Measurements from ENCODE around the gene OSBPL8. TPM values are rescaled to one million over a fixed set of nuclear protein-coding genes. Genes with fewer than 3 reads are reported as not detected.

OSBPL8 gene
- total RNA-seq, 1 donor from 2014 or later, result 56.1 TPM

DNA sequence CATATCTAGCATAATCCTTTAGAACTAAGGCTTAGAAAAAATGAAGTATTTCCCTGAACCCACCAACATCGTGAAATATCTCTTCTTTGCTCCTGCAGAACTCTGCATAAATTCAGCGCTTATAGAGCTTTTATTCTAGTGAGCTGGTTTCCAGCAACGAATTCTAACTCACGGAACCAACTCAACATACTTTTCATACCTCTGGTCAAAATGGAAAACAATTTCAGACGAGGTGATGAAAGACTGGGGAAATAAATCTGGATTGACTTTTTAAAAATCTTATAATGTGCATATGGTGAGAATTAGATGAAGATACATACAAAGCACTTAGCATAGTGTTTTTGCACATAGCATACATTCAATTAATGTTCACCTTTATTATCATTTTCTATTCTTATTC is 148.8 kb downstream of the OSBPL8 start:
- TF ChIP-seq, protein P1, sequence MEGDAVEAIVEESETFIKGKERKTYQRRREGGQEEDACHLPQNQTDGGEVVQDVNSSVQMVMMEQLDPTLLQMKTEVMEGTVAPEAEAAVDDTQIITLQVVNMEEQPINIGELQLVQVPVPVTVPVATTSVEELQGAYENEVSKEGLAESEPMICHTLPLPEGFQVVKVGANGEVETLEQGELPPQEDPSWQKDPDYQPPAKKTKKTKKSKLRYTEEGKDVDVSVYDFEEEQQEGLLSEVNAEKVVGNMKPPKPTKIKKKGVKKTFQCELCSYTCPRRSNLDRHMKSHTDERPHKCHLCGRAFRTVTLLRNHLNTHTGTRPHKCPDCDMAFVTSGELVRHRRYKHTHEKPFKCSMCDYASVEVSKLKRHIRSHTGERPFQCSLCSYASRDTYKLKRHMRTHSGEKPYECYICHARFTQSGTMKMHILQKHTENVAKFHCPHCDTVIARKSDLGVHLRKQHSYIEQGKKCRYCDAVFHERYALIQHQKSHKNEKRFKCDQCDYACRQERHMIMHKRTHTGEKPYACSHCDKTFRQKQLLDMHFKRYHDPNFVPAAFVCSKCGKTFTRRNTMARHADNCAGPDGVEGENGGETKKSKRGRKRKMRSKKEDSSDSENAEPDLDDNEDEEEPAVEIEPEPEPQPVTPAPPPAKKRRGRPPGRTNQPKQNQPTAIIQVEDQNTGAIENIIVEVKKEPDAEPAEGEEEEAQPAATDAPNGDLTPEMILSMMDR (conservative IDR thresholded peaks at IDR 0.05), result no peak
- Mint-ChIP-seq H3K36me3 (peaks cover 4% of the 10 kb centered on the region), H3K27me3 (no peaks in the 10 kb centered on the region)

GRCh38 chr12:76410371-76410770 is 149.2 kb downstream of the OSBPL8 start:
- TF ChIP-seq, protein P1 (conservative IDR thresholded peaks at IDR 0.05), result no peak
- Mint-ChIP-seq H3K36me3 (peaks cover 4% of the 10 kb centered on the region), H3K27me3 (no peaks in the 10 kb centered on the region), H3K27ac (no peak overlapping the region), H3K4me1 (ENCODE audit: unreplicated experiment) (no peaks in the 10 kb centered on the region), H3K4me3 (no peak overlapping the region), H3K9me3 (peaks cover 5% of the 10 kb centered on the region)
- no peak for DNase-seq (ENCODE audit: extremely low spot score, unreplicated experiment)

More for the DNA sequence above, 148.8 kb downstream of the OSBPL8 start:
- Mint-ChIP-seq H3K27ac (no peak overlapping the region), H3K9me3 (peaks cover 5% of the 10 kb centered on the region), H3K4me3 (no peak overlapping the region), H3K4me1 (ENCODE audit: unreplicated experiment) (no peaks in the 10 kb centered on the region)
- DNase-seq (ENCODE audit: extremely low spot score, unreplicated experiment), result no peak

DNA sequence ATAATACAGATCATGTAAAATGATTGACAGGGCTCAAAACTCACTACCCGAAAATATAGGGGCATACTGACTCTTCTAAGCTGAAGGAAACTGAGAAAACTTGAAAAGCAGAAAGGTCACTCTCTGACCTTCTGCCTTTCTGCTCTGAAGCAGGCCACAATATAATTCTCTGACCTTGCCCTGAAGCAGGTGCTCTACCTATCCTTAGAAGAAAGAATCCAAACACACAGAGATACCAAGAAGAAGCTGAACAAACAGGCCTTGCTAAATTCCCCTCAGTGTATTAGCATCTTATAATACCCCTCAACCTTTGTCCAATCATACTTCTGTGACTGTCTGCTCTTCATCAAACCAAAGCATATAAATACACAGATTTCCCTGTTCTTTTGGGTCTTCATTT is 150.5 kb downstream of the OSBPL8 start:
- Mint-ChIP-seq H3K9me3 (peaks cover 5% of the 10 kb centered on the region), H3K27ac (no peak overlapping the region), H3K4me3 (no peak overlapping the region), H3K4me1 (ENCODE audit: unreplicated experiment) (no peaks in the 10 kb centered on the region), H3K36me3 (peaks cover 4% of the 10 kb centered on the region), H3K27me3 (no peaks in the 10 kb centered on the region)
- no peak for DNase-seq (ENCODE audit: extremely low spot score, unreplicated experiment)
- TF ChIP-seq, protein P1 (conservative IDR thresholded peaks at IDR 0.05), result no peak

DNA sequence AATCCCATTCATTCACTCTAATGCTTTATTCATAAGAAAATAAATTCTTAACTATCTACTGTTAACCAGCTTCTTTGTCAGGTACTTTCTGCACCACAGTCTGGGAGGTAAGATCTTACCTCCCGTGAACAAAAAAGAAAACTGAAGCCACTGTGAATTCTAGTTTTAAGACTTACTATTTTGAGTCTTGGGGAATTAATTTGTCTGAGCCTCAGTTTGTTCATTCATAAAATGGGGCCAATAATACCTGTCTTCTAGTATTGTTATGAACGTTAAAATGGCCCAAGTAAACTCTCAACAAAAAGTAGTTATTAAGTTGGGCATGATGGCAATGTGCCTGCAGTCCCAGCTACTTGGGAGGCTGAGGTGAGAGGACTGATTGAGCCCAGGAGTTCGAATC is 151.9 kb downstream of the OSBPL8 start:
- no peaks in the 10 kb centered on the region for H3K36me3 Mint-ChIP-seq
- TF ChIP-seq, protein P1 (conservative IDR thresholded peaks at IDR 0.05), result no peak
- no peak for DNase-seq (ENCODE audit: extremely low spot score, unreplicated experiment)
- H3K4me1 Mint-ChIP-seq (ENCODE audit: unreplicated experiment), result no peaks in the 10 kb centered on the region
- H3K27me3 Mint-ChIP-seq, result no peaks in the 10 kb centered on the region
- H3K4me3 Mint-ChIP-seq, result no peak overlapping the region
- H3K9me3 Mint-ChIP-seq, result no peaks in the 10 kb centered on the region
- no peak overlapping the region for H3K27ac Mint-ChIP-seq

- Mint-ChIP-seq H3K4me1 (ENCODE audit: unreplicated experiment) (no peaks in the 10 kb centered on the region), H3K36me3 (peaks cover 11% of the 10 kb centered on the region), H3K9me3 (no peaks in the 10 kb centered on the region), H3K4me3 (no peak overlapping the region), H3K27me3 (no peaks in the 10 kb centered on the region), H3K27ac (no peak overlapping the region)
- TF ChIP-seq, protein P1 (conservative IDR thresholded peaks at IDR 0.05), result no peak
- DNase-seq (ENCODE audit: extremely low spot score, unreplicated experiment), result no peak
Observed at GRCh38 chr12:76402259-76402658, 157.3 kb downstream of the OSBPL8 start.

- Mint-ChIP-seq H3K4me1 (ENCODE audit: unreplicated experiment) (no peaks in the 10 kb centered on the region), H3K27me3 (no peaks in the 10 kb centered on the region), H3K36me3 (peaks cover 11% of the 10 kb centered on the region), H3K9me3 (no peaks in the 10 kb centered on the region), H3K4me3 (no peak overlapping the region), H3K27ac (no peak overlapping the region)
- TF ChIP-seq, protein P1 (conservative IDR thresholded peaks at IDR 0.05), result no peak
- DNase-seq (ENCODE audit: extremely low spot score, unreplicated experiment), result no peak
Observed at GRCh38 chr12:76400136-76400535, 159.4 kb downstream of the OSBPL8 start.

Data from type B pancreatic cell (in vitro differentiated cells).